ENCODE data around the gene MARK2. TPM values are rescaled to one million over a fixed set of nuclear protein-coding genes. Genes with fewer than 3 reads are reported as not detected.

Gene MARK2
- total and polyA plus RNA-seq, 11 donors: 17.0 to 53.5 (median 37.5) TPM

DNA sequence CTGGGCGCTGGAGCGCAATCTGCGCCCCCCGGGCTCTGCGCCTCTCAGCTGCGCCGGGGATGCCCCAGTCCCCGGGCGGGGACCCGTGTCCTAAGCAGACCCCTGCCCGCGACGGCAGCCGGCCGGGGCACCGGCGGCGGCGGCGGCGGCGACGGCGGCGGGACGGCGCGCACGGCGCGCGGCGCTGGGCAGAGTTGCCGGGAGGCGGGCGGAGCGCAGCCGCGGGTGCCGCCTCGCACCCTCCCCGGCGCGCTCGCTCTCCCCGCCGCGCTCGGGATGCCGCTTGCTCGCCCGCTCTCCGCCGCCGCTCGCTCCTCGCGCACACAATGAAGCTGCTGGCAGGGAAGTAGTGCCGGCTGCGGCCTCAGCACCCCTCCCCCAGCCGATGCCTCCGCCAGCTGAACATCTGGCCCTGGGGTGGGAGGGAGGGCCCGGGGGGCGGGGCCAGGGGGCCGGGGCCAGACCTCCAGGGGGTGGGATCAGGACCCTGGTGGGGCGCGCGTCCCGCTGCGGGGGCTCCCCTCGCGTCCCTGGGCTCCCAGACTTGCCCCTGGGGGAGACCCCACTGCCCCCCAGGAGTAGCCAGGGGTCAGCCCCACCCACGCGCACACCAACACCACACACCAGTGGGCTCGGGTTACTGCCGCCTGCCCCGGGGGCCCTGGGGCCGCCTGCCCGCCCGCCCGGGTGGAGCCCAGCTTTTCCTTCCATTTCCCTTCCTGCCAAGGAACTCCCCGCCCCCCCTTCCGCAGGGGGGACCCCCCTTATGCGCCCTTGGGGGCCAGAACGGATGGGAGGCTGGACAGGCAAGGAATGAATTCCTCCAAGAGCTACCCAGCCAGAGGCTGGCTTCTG is 78.2 kb downstream of the MARK2 start, which contains the start of gene RCOR2:
Gene RCOR2, minus strand, starts transcription at position 328 of the 855 bp plus-strand sequence. CDS start 708 bp downstream, outside the sequence.
- WGBS, 4 donors: 0 to 1% (median 0%) methylated on average over 3 to 85 of the region's 85 CpGs
- Histone ChIP-seq H3K9me3 (no peaks in the 10 kb centered on the region), H3K4me3 (peak within 1 kb of the TSS; percentile 19 to 69 (median 56)), H3K36me3 (peaks cover 0 to 2% (median 0%) of the 10 kb centered on the region in 9 donors), H3K27ac (peak within 1 kb of the TSS; percentile 84 to 99 (median 92)), H3K4me1 (peaks cover 7 to 62% (median 53%) of the 10 kb centered on the region in 12 donors), H3K27me3 (peaks cover 0 to 21% (median 0%) of the 10 kb centered on the region in 9 donors)
- ATAC-seq (peak in 3 of 4 donors; percentile 22 to 53 (median 38)), DNase-seq (peak; percentile 85 to 91 (median 87))
- intact Hi-C loops (cut with DNase I): loop anchor here in 3 of 10 donors (1.0 to 5.0 kb wide), 3 partner anchors 43 to 78 kb away; partner anchors contain the start of gene MARK2 (in 2 of the 3)
- TF ChIP-seq POLR2A (IDR thresholded peaks at IDR 0.05): no peak
- TF ChIP-seq, protein P1, sequence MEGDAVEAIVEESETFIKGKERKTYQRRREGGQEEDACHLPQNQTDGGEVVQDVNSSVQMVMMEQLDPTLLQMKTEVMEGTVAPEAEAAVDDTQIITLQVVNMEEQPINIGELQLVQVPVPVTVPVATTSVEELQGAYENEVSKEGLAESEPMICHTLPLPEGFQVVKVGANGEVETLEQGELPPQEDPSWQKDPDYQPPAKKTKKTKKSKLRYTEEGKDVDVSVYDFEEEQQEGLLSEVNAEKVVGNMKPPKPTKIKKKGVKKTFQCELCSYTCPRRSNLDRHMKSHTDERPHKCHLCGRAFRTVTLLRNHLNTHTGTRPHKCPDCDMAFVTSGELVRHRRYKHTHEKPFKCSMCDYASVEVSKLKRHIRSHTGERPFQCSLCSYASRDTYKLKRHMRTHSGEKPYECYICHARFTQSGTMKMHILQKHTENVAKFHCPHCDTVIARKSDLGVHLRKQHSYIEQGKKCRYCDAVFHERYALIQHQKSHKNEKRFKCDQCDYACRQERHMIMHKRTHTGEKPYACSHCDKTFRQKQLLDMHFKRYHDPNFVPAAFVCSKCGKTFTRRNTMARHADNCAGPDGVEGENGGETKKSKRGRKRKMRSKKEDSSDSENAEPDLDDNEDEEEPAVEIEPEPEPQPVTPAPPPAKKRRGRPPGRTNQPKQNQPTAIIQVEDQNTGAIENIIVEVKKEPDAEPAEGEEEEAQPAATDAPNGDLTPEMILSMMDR (IDR thresholded peaks at IDR 0.05): no peak

GRCh38 chr11:63917692-63918506 is 79.0 kb downstream of the MARK2 start:
- H3K4me1 ChIP-seq: peaks cover 7 to 62% (median 53%) of the 10 kb centered on the region in 12 donors
- intact Hi-C loops (cut with DNase I): loop anchor here in 4 of 10 donors (1.0 to 5.0 kb wide), 4 partner anchors 21 to 79 kb away; partner anchors contain the start of genes MARK2 (in 2 of the 4) and NAA40 (in 2 of the 4)

DNA sequence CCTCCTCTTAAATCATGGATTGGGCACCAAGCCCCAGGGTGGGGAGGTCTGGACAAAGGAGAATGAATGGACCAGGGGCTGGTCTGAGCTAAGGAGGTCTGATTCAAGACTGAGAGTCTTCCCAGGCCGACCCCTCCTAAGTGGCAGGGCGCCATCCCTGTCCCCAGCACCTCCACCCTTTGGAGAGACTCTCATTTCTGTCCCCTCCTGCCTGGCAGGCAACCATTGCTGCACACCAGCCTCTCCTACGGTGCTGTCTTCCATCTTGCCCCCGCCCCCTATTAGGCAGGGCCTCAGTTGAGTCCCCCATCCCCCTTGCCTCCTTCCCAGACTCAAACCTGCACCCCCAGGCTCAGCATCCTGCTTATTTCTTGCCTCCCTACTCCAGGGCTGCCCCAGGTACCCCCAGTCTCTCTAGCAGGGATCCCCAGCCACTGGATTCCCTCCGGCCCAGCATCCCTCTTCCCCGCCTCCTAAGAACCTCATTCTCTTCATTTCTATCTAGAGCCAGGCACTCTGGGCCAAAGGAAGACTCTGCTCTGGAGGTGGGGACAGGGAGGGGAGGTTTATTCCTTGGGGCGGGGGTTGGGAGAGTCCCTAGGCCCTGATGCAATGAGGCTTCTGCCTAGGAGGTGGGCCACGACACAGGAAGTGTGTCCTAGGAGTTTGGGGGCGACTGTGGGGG is 79.7 kb downstream of the MARK2 start:
- intact Hi-C loops (cut with DNase I): loop anchor here in 4 of 10 donors (1.0 to 5.0 kb wide), 3 partner anchors 20 to 46 kb away; partner anchors contain the start of gene NAA40 (in 2 of the 4)
- DNase-seq (no peak), ATAC-seq (no peak)
- peaks cover 0 to 21% (median 0%) of the 10 kb centered on the region in 9 donors for H3K27me3 ChIP-seq
- H3K27ac ChIP-seq: peak overlapping the region; percentile 84 to 99 (median 92)
- no peaks in the 10 kb centered on the region for H3K9me3 ChIP-seq
- 35 to 44% (median 37%) methylated on average over 7 to 9 of the region's 9 CpGs for WGBS, 4 donors
- peaks cover 0 to under 1% (median 0%) of the 10 kb centered on the region in 9 donors for H3K36me3 ChIP-seq
- TF ChIP-seq POLR2A (IDR thresholded peaks at IDR 0.05): no peak
- TF ChIP-seq, protein P1 (IDR thresholded peaks at IDR 0.05): no peak
- H3K4me1 ChIP-seq: peaks cover 7 to 62% (median 53%) of the 10 kb centered on the region in 12 donors
- peak overlapping the region in 10 of 12 donors; percentile 18 to 69 (median 58) for H3K4me3 ChIP-seq

More at GRCh38 chr11:63917692-63918506, 79.0 kb downstream of the MARK2 start:
- H3K4me3 ChIP-seq: peak overlapping the region; percentile 19 to 69 (median 56)
- peak in 1 of 2 donors; percentile 39 for TF ChIP-seq POLR2A (IDR thresholded peaks at IDR 0.05)
- TF ChIP-seq, protein P1 (IDR thresholded peaks at IDR 0.05): no peak
- peak overlapping the region; percentile 84 to 99 (median 92) for H3K27ac ChIP-seq
- H3K36me3 ChIP-seq: peaks cover 0 to 2% (median 0%) of the 10 kb centered on the region in 9 donors
- ATAC-seq (peak; percentile 41 to 76 (median 64)), DNase-seq (peak; percentile 83 to 91 (median 88))
- 1 to 4% (median 2%) methylated on average over 14 to 50 of the region's 50 CpGs for WGBS, 4 donors
- H3K27me3 ChIP-seq: peaks cover 0 to 21% (median 0%) of the 10 kb centered on the region in 9 donors
- H3K9me3 ChIP-seq: no peaks in the 10 kb centered on the region

Measured in heart left ventricle (tissue), 16 donors.